K562 (cell line): Measurements from ENCODE around the gene KIAA0513. TPM values are rescaled to one million over a fixed set of nuclear protein-coding genes. Genes with fewer than 3 reads are reported as not detected.

Experiments used
- CREM ChIP-seq: IDR thresholded peaks from 2 replicates; pipeline ENCODE4 v1.6.1; 2014; ENCODE audit warnings: antibody characterized with exemption, low read depth
- ELF1 ChIP-seq: fragments of 200-800 bp; sonication (Bioruptor generic); IDR thresholded peaks from 2 replicates; pipeline ENCODE4 v1.6.1; 2016; ENCODE audit warnings: missing genetic modification characterization, missing compliant biosample characterization
- HDAC3 ChIP-seq: fragments of 450-650 bp; IDR thresholded peaks from 2 replicates; pipeline ENCODE4 v1.6.1; 2018; ENCODE audit warnings: borderline replicate concordance, mild to moderate bottlenecking, moderate library complexity; ENCODE audit not compliant: partially characterized antibody
- ILF3 ChIP-seq: fragments of 450-650 bp; IDR thresholded peaks from 2 replicates; pipeline ENCODE4 v1.6.1; 2018; ENCODE audit warnings: antibody characterized with exemption, mild to moderate bottlenecking, moderate library complexity, borderline replicate concordance
- MNT ChIP-seq, 2 experiments: fragments of 450-650 bp; conservative IDR thresholded peaks; 2 replicates each; pipeline ENCODE4 v1.6.1; 2017; ENCODE audit warnings: mild to moderate bottlenecking in 2 of 2, moderate library complexity in 2 of 2
- MXD1 ChIP-seq: fragments of 250-450 bp; sonication (Bioruptor Pico); IDR thresholded peaks from 2 replicates; pipeline ENCODE4 v1.8.0; 2021; ENCODE audit warnings: borderline replicate concordance, mild to moderate bottlenecking, moderate library complexity; ENCODE audit not compliant: poor library complexity, severe bottlenecking
- POU5F1 ChIP-seq: fragments of 150-350 bp; IDR thresholded peaks from 2 replicates; pipeline ENCODE4 v1.6.1; 2014; ENCODE audit warnings: borderline replicate concordance, low read length, low read depth, mild to moderate bottlenecking; ENCODE audit not compliant: partially characterized antibody
- RAD21 ChIP-seq, 2 experiments: fragments of 250-450 bp in 1 of 2; fragments of 450-650 bp in 1 of 2; sonication (Bioruptor Pico) in 1 of 2; formaldehyde crosslinking in 1 of 2; IDR thresholded peaks in 1 of 2; conservative IDR thresholded peaks in 1 of 2; 2 replicates each; pipeline versions ENCODE4 v1.4.0 to v1.8.0; 2020 to 2022; ENCODE audit warnings: mild to moderate bottlenecking in 2 of 2, moderate library complexity in 1 of 2
- SMARCE1 ChIP-seq: fragments of 450-650 bp; IDR thresholded peaks from 2 replicates; pipeline ENCODE4 v1.7.1; 2016; ENCODE audit warnings: mild to moderate bottlenecking
- SRSF7 ChIP-seq: fragments of 200-400 bp; formaldehyde crosslinking; optimal IDR thresholded peaks from 2 replicates; pipeline ENCODE3; 2017; ENCODE audit warnings: mild to moderate bottlenecking, low read depth, low read length
- ZNF140 ChIP-seq: fragments of 250-450 bp; sonication (Bioruptor Pico); IDR thresholded peaks from 2 replicates; pipeline ENCODE4 v1.8.0; 2021; ENCODE audit warnings: moderate library complexity, mild to moderate bottlenecking, inconsistent platforms
- ZNF316 ChIP-seq: fragments of 450-650 bp; IDR thresholded peaks from 2 replicates; pipeline ENCODE4 v1.6.1; 2016
- ZNF639 ChIP-seq, 2 experiments: fragments of 200-800 bp in 1 of 2; sonication (Bioruptor generic) in 1 of 2; sonication (generic) in 1 of 2; formaldehyde crosslinking in 1 of 2; IDR thresholded peaks in 1 of 2; conservative IDR thresholded peaks in 1 of 2; 2 replicates each; pipeline versions ENCODE4 v1.5.0 to v1.6.1; 2016 to 2020; ENCODE audit warnings: missing compliant biosample characterization in 1 of 2, missing genetic modification characterization in 1 of 2, missing genetic modification reagents in 1 of 2
- polyA plus RNA-seq, 8 experiments: library from polyadenylated mRNA; depleted of rRNA in 4 of 8; stranded (reverse) in 5 of 8; unstranded in 3 of 8; fragments of >200 nt; fragmentation: Nextera tagmentation in 2 of 8; fragmentation: Illumina TruSeq in 1 of 8; extraction: Ambion mirVana in 2 of 8; extraction: Trizol in 1 of 8; gene quantifications; 2 replicates each; pipeline versions ENCODE4 v1.2.1 to v1.2.3, GENCODE V29; 2011 to 2014; ENCODE audit warnings: inconsistent platforms in 1 of 8, missing spikeins in 1 of 8
- total RNA-seq, 7 experiments: library from RNA; depleted of rRNA in 6 of 7; stranded (reverse); fragments of >200 nt in 6 of 7; fragmentation: Illumina TruSeq in 2 of 7; extraction: Trizol in 2 of 7; gene quantifications; 2 replicates each; pipeline versions ENCODE4 v1.2.1 to v1.2.3, GENCODE V29; 2011 to 2021; ENCODE audit warnings: low replicate concordance in 1 of 7
- TF ChIP-seq, protein P1 (sequence below), 2 experiments: fragments of 450-650 bp in 1 of 2; IDR thresholded peaks; 2 replicates each; pipeline ENCODE4 v1.6.1; 2011 to 2017; ENCODE audit warnings: low read depth in 2 of 2, antibody characterized with exemption in 1 of 2, borderline replicate concordance in 1 of 2, low read length in 1 of 2, mild to moderate bottlenecking in 1 of 2, mixed read lengths in 1 of 2; ENCODE audit not compliant: control insufficient read depth in 1 of 2

The KIAA0513 gene
- total and polyA plus RNA-seq, 9 of the 15 experiments (the other 6 are each of a cell fraction or from before 2014, with no cell fraction given), result 0.18 to 13.7 (median 10.2) TPM

DNA sequence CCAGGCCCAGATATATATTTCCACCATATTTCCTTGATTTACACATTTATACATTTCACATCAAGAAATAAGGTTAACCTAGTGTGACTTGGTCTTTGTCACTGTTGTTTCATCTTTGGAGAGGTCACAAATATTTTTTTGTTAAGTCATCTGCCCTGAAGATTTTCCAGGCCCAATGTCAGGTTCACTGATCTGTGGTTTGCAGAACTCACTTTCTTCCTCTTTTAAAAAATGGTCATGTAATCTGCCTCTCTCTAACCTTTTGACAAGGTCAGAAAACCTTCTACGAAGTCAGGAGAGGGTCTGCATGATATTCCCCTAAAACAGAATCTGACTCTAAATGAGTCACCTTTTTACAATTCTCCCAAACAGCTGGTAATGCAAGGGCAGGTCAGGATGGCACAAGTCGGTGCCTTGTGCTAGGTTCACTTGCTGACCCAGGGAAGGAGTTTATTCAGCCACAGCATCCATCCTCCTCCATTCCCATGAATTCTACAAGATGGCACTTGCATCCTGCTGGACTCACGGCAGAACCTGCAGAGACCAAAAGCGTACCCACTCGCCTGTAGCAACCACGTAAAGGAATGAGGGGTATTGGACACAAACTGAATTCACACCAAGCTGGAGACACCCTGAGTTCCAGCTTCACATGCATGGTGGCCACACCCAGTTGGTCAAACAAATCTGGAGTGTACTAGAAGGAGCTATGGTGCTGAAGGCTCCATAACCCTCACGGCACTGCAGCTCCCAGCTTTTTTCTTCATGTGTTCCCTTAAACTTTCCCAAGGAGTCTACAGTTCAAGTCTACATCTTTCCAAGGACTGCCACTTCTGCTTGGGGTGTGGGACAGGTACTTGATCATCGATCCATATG, 1.6 kb upstream of the KIAA0513 start (continued):
- TF ChIP-seq MXD1 (CRISPR knock-in tag) (no peak), HDAC3 (no peak), ELF1 (tag) (no peak), MNT (conservative IDR thresholded peaks at IDR 0.05) (no peak), ILF3 (no peak), ZNF140 (CRISPR knock-in tag) (no peak), CREM (no peak), ZNF316 (peak; percentile 83), SMARCE1 (peak; percentile 69; the same call in 1 of the 2 replicates), POU5F1 (no peak), SRSF7 (no peak), RAD21 (CRISPR knock-in tag; conservative IDR thresholded peaks at IDR 0.05 in 1 of 2, IDR thresholded peaks at IDR 0.05 in 1 of 2) (0 out of 4 replicates have a peak, but pooled peaks of 1 of the 2 experiments have one; percentile 8), ZNF639 (CRISPR knock-in tag; conservative IDR thresholded peaks at IDR 0.05 in 1 of 2, IDR thresholded peaks at IDR 0.05 in 1 of 2) (peak in 1 of 2 experiments; percentile 72; a peak in 2 of 4 replicates)
- TF ChIP-seq, protein P1, sequence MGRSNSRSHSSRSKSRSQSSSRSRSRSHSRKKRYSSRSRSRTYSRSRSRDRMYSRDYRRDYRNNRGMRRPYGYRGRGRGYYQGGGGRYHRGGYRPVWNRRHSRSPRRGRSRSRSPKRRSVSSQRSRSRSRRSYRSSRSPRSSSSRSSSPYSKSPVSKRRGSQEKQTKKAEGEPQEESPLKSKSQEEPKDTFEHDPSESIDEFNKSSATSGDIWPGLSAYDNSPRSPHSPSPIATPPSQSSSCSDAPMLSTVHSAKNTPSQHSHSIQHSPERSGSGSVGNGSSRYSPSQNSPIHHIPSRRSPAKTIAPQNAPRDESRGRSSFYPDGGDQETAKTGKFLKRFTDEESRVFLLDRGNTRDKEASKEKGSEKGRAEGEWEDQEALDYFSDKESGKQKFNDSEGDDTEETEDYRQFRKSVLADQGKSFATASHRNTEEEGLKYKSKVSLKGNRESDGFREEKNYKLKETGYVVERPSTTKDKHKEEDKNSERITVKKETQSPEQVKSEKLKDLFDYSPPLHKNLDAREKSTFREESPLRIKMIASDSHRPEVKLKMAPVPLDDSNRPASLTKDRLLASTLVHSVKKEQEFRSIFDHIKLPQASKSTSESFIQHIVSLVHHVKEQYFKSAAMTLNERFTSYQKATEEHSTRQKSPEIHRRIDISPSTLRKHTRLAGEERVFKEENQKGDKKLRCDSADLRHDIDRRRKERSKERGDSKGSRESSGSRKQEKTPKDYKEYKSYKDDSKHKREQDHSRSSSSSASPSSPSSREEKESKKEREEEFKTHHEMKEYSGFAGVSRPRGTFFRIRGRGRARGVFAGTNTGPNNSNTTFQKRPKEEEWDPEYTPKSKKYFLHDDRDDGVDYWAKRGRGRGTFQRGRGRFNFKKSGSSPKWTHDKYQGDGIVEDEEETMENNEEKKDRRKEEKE (IDR thresholded peaks at IDR 0.05; ENCODE audit: borderline replicate concordance in 1 of 2, control insufficient read depth in 1 of 2, low read depth in 2 of 2, low read length in 1 of 2), result no peak
